ENCODE results near the gene ENG. TPM values are rescaled to one million over a fixed set of nuclear protein-coding genes. Genes with fewer than 3 reads are reported as not detected.
A peak's percentile ranks its signal among the peaks of the same experiment; 100 is the strongest.

Gene ENG
- total and polyA plus RNA-seq, 2 of the 4 experiments (the other 2 are of a cell fraction) = 3.6 to 83.3 TPM

DNA sequence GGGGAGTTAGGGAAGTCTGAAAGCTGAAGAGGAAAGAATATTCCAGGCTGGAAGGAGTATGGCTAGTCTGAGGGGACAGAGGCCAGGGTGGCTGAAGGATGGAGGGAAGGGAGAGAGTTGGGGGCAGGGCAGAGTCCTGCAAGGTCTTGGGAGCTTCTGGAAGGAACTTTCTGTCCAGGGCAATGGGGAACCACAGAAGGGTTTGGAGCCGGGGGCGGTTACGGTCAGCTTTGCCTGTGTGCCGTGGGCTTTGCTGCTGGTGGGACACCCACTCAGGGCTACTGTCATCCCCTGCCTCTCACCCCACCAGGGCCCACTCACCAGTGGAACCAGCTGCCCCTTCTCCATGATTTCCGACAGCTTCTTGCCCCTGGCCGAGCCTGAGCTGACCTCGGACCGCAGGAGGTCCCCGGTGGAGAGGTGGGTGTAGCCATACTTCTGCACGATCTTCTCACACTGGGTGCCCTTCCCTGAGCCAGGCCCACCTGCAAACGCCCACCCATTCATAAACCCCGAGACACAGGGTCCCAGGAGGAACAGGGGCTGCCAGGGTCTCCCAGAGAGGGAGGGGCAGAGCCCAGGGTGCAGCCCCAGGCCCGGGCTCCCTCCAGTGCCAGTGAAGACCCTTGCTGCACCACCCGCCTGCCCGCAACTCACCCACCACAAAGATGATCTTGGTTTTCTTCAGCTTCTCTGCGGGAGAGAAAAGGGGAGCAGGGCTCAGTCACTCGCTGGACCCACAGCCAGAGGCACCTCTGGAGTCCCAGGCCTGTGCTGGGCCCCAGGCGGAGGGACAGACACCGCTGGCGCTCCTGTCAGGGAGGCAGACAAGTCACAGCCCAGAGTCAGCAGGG is 18.1 kb upstream of the ENG start:
- H3K4ac ChIP-seq (ENCODE audit: low read depth, low read length) = no peak overlapping the region
- dilution Hi-C loops (cut with HindIII; ENCODE audit: low sequenced_read_pairs, unreplicated experiment) = no loop called here
- POLR2A ChIA-PET (ENCODE audit: unreplicated experiment) = interaction anchor here (1.0 kb wide), 1 partner anchor 87 kb away, joined by 3 read pairs; the partner anchor contains the start of gene CDK9
- H3K9ac ChIP-seq (ENCODE audit: low read depth, low read length) = no peak overlapping the region
- no peak overlapping the region for H3K4me3 ChIP-seq (ENCODE audit: insufficient read depth, low read depth, low read length)
- no peak overlapping the region for H2BK5ac ChIP-seq (ENCODE audit: low read depth, low read length, poor library complexity, severe bottlenecking)
- no peaks in the 10 kb centered on the region for H3K27me3 ChIP-seq (ENCODE audit: control insufficient read depth, insufficient read depth, low read length)
- H4K20me1 ChIP-seq (ENCODE audit: insufficient read depth, low read length) = 0 out of 2 replicates have a peak, but pooled peaks cover 6% of the 10 kb centered on the region
- no peak overlapping the region for H3K56ac ChIP-seq (ENCODE audit: extremely low read depth, insufficient read depth, low read length)
- no peak overlapping the region for H3K18ac ChIP-seq (ENCODE audit: low read depth, low read length)
- ATAC-seq (ENCODE audit: low read depth) = no peak
- no peak overlapping the region for H4K5ac ChIP-seq (ENCODE audit: low read depth, low read length)
- WGBS, 2 experiments (ENCODE audit: extremely low coverage in 2 of 2, insufficient read length in 1 of 2) = 88% methylated on average over 2 of the region's 20 CpGs; no CpG with 5 or more reads in 1 of the 2 experiments
- H4K8ac ChIP-seq (ENCODE audit: low read depth in 2 of 2, low read length in 2 of 2) = no peak overlapping the region
- peak overlapping the region; percentile 33 for H2AK9ac ChIP-seq (replicated peaks; ENCODE audit: low read depth, low read length, poor library complexity)
- H2AK5ac ChIP-seq (ENCODE audit: low read depth, low read length) = no peak overlapping the region
- peaks cover 21% of the 10 kb centered on the region for H3K4me1 ChIP-seq (ENCODE audit: control insufficient read depth, insufficient read depth, low read length)
- H2BK15ac ChIP-seq (ENCODE audit: low read depth, low read length) = no peak overlapping the region
- H3K14ac ChIP-seq (replicated peaks; ENCODE audit: low read depth, low read length) = no peak overlapping the region
- DNase-seq = no peak
- peaks cover 20 to 31% of the 10 kb centered on the region in 2 experiments; a peak in 3 of 4 replicates for H3K79me1 ChIP-seq (ENCODE audit: low read depth in 1 of 2, low read length in 2 of 2)
- no peak overlapping the region for H2AFZ ChIP-seq (replicated peaks; ENCODE audit: low read length, poor library complexity)
- H3K36me3 ChIP-seq (ENCODE audit: control insufficient read depth, insufficient read depth, low read length) = peaks cover 30% of the 10 kb centered on the region
- no peaks in the 10 kb centered on the region for H3K9me1 ChIP-seq (ENCODE audit: insufficient read depth, low read length)
- no peak overlapping the region for H2BK120ac ChIP-seq (ENCODE audit: low read depth, low read length)
- in situ Hi-C loops (cut with MboI; ENCODE audit: low sequenced_read_pairs) = no loop called here
- no peak overlapping the region for H2BK20ac ChIP-seq (ENCODE audit: low read depth, low read length)
- CTCF ChIA-PET = no interaction called here
- H3K23ac ChIP-seq (ENCODE audit: low read depth, low read length) = no peak overlapping the region
- H3K27ac ChIP-seq (ENCODE audit: insufficient read depth, low read length) = no peak overlapping the region
- intact Hi-C loops (cut with micrococcal nuclease) = no loop called here
- no TSS peak for BruUV-seq (replicated peaks)
- H3K4me2 ChIP-seq (ENCODE audit: low read depth, low read length) = no peak overlapping the region
- no peak overlapping the region for H4K91ac ChIP-seq (ENCODE audit: insufficient read depth, low read depth, low read length)
- no peaks in the 10 kb centered on the region for H3K9me3 ChIP-seq (ENCODE audit: control insufficient read depth, insufficient read depth, low read length)
- no peak for TF ChIP-seq RAD21 (IDR thresholded peaks at IDR 0.05; ENCODE audit: low read length)
- TF ChIP-seq, protein P1, sequence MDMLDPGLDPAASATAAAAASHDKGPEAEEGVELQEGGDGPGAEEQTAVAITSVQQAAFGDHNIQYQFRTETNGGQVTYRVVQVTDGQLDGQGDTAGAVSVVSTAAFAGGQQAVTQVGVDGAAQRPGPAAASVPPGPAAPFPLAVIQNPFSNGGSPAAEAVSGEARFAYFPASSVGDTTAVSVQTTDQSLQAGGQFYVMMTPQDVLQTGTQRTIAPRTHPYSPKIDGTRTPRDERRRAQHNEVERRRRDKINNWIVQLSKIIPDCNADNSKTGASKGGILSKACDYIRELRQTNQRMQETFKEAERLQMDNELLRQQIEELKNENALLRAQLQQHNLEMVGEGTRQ (IDR thresholded peaks at IDR 0.05; ENCODE audit: low read depth, low read length) = no peak
- TF ChIP-seq SMC3 (IDR thresholded peaks at IDR 0.05; ENCODE audit: low read depth, low read length) = no peak
- no peak for TF ChIP-seq RFX5 (IDR thresholded peaks at IDR 0.05; ENCODE audit: low read depth, low read length)
- TF ChIP-seq CEBPB (IDR thresholded peaks at IDR 0.05; ENCODE audit: low read depth, low read length) = no peak
- no peak for TF ChIP-seq MAZ (IDR thresholded peaks at IDR 0.05; ENCODE audit: borderline replicate concordance, low read depth, low read length)
- TF ChIP-seq, protein P2, sequence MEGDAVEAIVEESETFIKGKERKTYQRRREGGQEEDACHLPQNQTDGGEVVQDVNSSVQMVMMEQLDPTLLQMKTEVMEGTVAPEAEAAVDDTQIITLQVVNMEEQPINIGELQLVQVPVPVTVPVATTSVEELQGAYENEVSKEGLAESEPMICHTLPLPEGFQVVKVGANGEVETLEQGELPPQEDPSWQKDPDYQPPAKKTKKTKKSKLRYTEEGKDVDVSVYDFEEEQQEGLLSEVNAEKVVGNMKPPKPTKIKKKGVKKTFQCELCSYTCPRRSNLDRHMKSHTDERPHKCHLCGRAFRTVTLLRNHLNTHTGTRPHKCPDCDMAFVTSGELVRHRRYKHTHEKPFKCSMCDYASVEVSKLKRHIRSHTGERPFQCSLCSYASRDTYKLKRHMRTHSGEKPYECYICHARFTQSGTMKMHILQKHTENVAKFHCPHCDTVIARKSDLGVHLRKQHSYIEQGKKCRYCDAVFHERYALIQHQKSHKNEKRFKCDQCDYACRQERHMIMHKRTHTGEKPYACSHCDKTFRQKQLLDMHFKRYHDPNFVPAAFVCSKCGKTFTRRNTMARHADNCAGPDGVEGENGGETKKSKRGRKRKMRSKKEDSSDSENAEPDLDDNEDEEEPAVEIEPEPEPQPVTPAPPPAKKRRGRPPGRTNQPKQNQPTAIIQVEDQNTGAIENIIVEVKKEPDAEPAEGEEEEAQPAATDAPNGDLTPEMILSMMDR (conservative IDR thresholded peaks at IDR 0.05; ENCODE audit: low read depth, low read length) = no peak
- TF ChIP-seq MXI1 (IDR thresholded peaks at IDR 0.05; ENCODE audit: borderline replicate concordance, low read depth, low read length) = no peak
- TF ChIP-seq, protein P3, sequence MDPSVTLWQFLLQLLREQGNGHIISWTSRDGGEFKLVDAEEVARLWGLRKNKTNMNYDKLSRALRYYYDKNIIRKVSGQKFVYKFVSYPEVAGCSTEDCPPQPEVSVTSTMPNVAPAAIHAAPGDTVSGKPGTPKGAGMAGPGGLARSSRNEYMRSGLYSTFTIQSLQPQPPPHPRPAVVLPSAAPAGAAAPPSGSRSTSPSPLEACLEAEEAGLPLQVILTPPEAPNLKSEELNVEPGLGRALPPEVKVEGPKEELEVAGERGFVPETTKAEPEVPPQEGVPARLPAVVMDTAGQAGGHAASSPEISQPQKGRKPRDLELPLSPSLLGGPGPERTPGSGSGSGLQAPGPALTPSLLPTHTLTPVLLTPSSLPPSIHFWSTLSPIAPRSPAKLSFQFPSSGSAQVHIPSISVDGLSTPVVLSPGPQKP (IDR thresholded peaks at IDR 0.05; ENCODE audit: borderline replicate concordance, low read depth, low read length) = no peak
- TF ChIP-seq MAFK (IDR thresholded peaks at IDR 0.05; ENCODE audit: low read depth, low read length) = no peak
- TF ChIP-seq RCOR1 (IDR thresholded peaks at IDR 0.05; ENCODE audit: insufficient replicate concordance, low read length) = no peak
- TF ChIP-seq BHLHE40 (IDR thresholded peaks at IDR 0.05; ENCODE audit: low read depth, low read length) = no peak
- TF ChIP-seq NFE2L2 (IDR thresholded peaks at IDR 0.05; ENCODE audit: low read depth, low read length) = no peak
- no peak for TF ChIP-seq POLR2A (IDR thresholded peaks at IDR 0.05; ENCODE audit: low read depth, low read length)
- TF ChIP-seq CHD1 (IDR thresholded peaks at IDR 0.05; ENCODE audit: low read depth, low read length) = no peak
